LNCaP clone FGC (cell line): ENCODE results near the gene PPM1F.

Experiments used
- DNase-seq: peaks from one replicate; pipeline ENCODE4 v3.0.0-alpha.2; 2011; ENCODE audit warnings: low read depth
- H3K4me3 ChIP-seq: 2 replicates; pipeline ENCODE4 v1.5.1; 2011; ENCODE audit warnings: mild to moderate bottlenecking, low read depth, low read length, control low read depth
- TF ChIP-seq, protein P1 (sequence below): IDR thresholded peaks from 2 replicates; pipeline ENCODE4 v1.5.1; 2012; ENCODE audit warnings: mild to moderate bottlenecking; ENCODE audit not compliant: control insufficient read depth, insufficient read depth; ENCODE audit errors: extremely low read depth

Gene PPM1F

DNA sequence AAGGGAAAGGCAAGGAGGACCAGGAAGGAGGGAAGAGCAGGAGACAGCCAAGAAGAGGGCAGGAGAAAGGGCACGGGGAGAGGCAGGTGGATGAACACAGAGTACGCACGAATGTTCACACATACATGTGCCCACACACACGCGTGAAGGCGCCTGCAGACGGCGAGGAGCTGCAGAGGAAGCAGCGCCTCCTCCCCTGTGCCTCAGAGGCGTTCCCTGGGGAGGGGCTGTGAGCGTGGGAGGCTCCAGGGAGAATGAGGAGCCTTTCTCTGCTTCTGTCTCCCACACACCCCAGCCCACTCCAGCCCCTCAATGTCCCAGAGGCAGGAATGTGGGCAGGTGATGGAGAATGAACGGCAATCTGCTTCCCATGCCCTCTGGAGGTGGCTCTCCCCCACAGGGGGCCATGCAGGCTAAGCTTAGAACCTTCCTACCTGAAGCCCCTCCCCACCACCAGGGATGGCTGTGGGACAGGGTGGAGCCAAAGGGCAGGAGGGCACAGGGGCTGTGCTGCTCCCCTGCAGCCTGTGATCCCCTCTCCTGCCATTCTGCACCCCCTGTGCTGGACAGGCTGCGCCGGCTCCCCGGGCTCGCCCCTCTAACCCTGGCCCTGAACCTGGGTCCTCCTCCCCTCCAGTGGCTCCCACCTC lies 25.3 kb downstream of the PPM1F start:
- no peak for DNase-seq
- TF ChIP-seq, protein P1, sequence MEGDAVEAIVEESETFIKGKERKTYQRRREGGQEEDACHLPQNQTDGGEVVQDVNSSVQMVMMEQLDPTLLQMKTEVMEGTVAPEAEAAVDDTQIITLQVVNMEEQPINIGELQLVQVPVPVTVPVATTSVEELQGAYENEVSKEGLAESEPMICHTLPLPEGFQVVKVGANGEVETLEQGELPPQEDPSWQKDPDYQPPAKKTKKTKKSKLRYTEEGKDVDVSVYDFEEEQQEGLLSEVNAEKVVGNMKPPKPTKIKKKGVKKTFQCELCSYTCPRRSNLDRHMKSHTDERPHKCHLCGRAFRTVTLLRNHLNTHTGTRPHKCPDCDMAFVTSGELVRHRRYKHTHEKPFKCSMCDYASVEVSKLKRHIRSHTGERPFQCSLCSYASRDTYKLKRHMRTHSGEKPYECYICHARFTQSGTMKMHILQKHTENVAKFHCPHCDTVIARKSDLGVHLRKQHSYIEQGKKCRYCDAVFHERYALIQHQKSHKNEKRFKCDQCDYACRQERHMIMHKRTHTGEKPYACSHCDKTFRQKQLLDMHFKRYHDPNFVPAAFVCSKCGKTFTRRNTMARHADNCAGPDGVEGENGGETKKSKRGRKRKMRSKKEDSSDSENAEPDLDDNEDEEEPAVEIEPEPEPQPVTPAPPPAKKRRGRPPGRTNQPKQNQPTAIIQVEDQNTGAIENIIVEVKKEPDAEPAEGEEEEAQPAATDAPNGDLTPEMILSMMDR: no peak
- no peak overlapping the region for H3K4me3 ChIP-seq

DNA sequence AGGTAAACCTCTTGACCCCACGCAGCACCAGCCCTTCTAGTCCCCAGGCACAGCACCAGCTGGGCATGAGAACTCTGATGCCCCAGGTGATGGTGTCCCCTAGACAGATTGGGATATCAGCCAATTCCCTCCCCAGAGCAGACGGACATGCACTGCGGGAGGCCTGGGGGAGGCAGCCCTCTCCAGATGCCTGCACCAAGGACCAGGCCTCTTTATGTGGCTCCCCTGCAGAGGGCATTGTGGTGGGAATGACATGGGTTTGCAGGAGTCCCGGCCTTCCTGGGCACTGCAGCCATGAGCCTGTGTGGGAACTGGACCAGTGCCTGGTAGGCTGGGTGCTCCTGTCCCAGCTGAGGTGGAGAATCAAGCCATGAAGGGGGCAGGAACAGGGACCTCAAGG lies 25.9 kb downstream of the PPM1F start:
- no peak overlapping the region for H3K4me3 ChIP-seq
- TF ChIP-seq, protein P1: no peak
- DNase-seq: no peak

DNA sequence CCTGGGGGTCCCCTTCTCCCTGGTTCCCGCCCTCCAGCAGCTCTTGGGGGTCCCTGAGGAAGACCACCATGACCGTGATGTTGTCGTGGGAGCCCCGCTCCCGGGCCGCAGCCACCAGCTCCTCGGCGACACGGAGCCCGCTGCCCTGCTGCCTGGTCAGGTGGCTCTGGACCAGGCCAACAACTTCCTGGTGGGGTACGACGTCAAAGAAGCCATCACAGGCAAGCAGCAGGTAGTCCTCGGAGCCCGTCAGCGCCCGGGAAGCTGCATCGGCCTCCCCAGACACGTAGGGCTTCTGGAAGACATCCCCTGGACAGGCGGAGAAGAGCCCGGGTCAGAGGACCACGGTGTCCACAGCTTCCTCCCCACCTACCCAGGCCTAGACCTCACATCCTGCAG lies 29.5 kb downstream of the PPM1F start:
- no peak for DNase-seq
- H3K4me3 ChIP-seq: no peak overlapping the region
- TF ChIP-seq, protein P1: no peak

DNA sequence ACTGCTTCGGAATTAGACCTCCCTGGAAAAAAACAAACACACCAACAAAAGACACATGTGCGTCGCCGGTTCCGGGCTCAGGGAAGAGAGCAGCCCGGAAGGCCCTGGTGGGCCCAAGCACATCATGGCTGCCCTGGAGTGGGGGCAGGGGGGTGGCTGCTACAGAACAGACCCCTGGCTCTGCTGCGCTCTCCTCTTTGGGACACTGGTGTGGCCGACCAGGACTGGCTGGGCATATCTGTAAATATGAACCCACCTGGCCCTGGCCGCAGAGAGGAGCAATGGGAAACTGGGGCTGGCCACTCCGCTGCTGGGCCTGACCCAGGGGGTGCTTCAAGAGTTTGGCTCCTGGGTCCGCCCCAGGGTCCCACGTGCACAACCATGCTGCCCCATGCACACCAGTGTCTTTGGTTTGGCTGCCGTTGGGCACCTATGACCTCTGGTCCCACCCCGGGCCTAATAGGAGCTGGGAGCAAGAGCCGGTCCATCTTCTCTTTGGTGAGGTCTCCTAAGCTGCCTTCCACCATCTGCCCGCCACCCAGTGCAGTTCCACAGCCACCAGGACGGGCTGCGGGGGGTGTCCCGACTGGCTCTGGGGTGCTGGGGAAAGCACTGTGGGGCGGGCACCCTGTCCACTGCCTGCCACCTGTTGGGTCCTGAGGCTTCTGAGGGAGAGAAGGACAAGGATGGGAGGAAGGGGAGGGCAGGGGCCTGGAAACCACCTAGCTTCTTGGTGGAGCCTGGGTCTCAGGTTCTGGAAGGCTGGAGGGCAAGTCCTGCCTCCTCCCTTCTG lies 30.1 kb downstream of the PPM1F start:
- TF ChIP-seq, protein P1: no peak
- no peak for DNase-seq
- H3K4me3 ChIP-seq: no peak overlapping the region

DNA sequence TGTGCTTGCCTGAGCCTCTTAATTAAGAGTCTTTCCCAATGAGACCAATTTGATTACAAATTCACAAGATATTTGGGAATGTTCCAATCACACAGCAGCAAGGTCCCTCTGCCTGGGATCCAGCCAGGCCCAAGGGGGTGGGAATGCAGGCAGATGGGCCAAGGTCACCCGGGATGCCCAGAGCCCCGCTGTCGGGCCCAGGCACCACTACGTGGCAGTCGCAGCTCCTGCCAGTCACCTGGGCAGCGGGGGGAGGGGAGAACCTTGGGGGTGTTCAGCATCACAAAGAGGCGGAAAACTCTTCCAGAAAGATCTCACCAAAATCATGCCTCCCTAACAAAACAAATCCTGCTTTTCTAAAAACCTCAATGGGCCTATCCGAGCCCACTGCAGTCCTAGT lies 30.9 kb downstream of the PPM1F start:
- DNase-seq: no peak
- no peak overlapping the region for H3K4me3 ChIP-seq
- TF ChIP-seq, protein P1: no peak

DNA sequence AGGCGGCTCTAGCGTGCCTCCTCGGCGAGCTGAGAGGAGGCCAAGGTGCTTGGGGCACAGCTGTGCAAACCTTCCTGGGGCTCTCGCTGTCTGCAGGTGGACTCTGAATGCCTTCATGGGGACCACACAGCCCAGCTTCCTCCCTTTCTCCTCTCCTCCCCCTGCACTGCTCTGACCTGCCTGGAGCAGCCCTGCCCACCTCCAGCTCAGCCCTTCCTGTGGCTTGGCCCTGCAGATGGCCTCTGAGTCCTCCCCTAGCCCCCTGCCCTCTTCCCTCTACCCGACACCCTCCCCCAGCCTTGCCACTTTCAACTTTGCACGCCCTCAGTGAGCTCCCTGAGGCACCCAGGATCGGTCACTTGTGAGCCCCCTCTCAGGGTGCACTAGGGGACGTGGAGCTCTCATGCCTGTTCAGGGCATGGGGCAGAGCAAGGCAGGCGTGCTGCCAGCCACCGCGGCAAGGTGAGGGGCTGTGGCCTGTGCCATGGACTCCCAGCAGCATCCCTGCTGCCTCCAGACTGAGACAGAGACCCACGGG lies 31.4 kb downstream of the PPM1F start:
- DNase-seq: no peak
- TF ChIP-seq, protein P1: no peak
- H3K4me3 ChIP-seq: no peak overlapping the region
